ENCODE data around the gene WASF1. TPM values are rescaled to one million over a fixed set of nuclear protein-coding genes. Genes with fewer than 3 reads are reported as not detected.
A peak's percentile ranks its signal among the peaks of the same experiment; 100 is the strongest.

The WASF1 gene
- total and polyA plus RNA-seq, 2 experiments from 2014 or later: 27.4 to 30.5 TPM

GRCh38 chr6:110130362-110130761 lies 49.1 kb downstream of the WASF1 start:
- Histone ChIP-seq H2AFZ (no peak overlapping the region), H3K27ac (ENCODE audit: low read depth) (no peak overlapping the region), H3K79me2 (replicated peaks; ENCODE audit: insufficient read depth) (no peaks in the 10 kb centered on the region), H3K36me3 (ENCODE audit: insufficient read depth) (no peaks in the 10 kb centered on the region; the same call in 1 of the 2 replicates), H3K4me3 (no peak overlapping the region), H4K20me1 (replicated peaks; ENCODE audit: insufficient read depth) (no peaks in the 10 kb centered on the region), H3K27me3 (ENCODE audit: insufficient read depth) (no peaks in the 10 kb centered on the region), H3K4me1 (ENCODE audit: insufficient read depth) (no peaks in the 10 kb centered on the region), H3K9me2 (ENCODE audit: insufficient read depth) (no peaks in the 10 kb centered on the region), H3K4me2 (no peak overlapping the region), H3F3A (replicated peaks; ENCODE audit: low read depth) (no peaks in the 10 kb centered on the region)
- Mint-ChIP-seq H3K27me3 (ENCODE audit: insufficient read depth, low read depth, poor library complexity) (peaks cover 2% of the 10 kb centered on the region), H3K4me3 (no peak overlapping the region), H3K27ac (no peak overlapping the region), H3K9me3 (peaks cover 20% of the 10 kb centered on the region; the same call in 2 of the 3 replicates), H3K4me1 (peaks cover 11% of the 10 kb centered on the region; the same call in 2 of the 3 replicates), H3K36me3 (ENCODE audit: low read depth) (peaks cover 22% of the 10 kb centered on the region)
- ATAC-seq (no peak), DNase-seq (ENCODE audit: low spot score) (no peak)
- TF ChIP-seq ZNF114 (CRISPR knock-in tag; IDR thresholded peaks at IDR 0.05): no peak
- TF ChIP-seq REST (IDR thresholded peaks at IDR 0.05; ENCODE audit: unreplicated experiment): no peak

GRCh38 chr6:110128418-110128817 lies 51.1 kb downstream of the WASF1 start:
- Histone ChIP-seq H3K4me3 (no peak overlapping the region), H2AFZ (no peak overlapping the region), H3K79me2 (replicated peaks; ENCODE audit: insufficient read depth) (no peaks in the 10 kb centered on the region), H3K4me2 (no peak overlapping the region), H3K27ac (ENCODE audit: low read depth) (no peak overlapping the region), H3K9me2 (ENCODE audit: insufficient read depth) (no peaks in the 10 kb centered on the region), H4K20me1 (replicated peaks; ENCODE audit: insufficient read depth) (no peaks in the 10 kb centered on the region), H3K27me3 (ENCODE audit: insufficient read depth) (no peaks in the 10 kb centered on the region), H3F3A (replicated peaks; ENCODE audit: low read depth) (no peaks in the 10 kb centered on the region), H3K4me1 (ENCODE audit: insufficient read depth) (no peaks in the 10 kb centered on the region), H3K36me3 (ENCODE audit: insufficient read depth) (peaks cover 8% of the 10 kb centered on the region; the same call in 1 of the 2 replicates)
- Mint-ChIP-seq H3K9me3 (peaks cover 7% of the 10 kb centered on the region; the same call in 2 of the 3 replicates), H3K4me1 (peaks cover 11% of the 10 kb centered on the region; the same call in 2 of the 3 replicates), H3K36me3 (ENCODE audit: low read depth) (peaks cover 23% of the 10 kb centered on the region), H3K4me3 (no peak overlapping the region), H3K27me3 (ENCODE audit: insufficient read depth, low read depth, poor library complexity) (no peaks in the 10 kb centered on the region), H3K27ac (no peak overlapping the region; the same call in 1 of the 2 replicates)
- DNase-seq (ENCODE audit: low spot score): peak; percentile 12
- peak; percentile 54 for ATAC-seq
- no peak for TF ChIP-seq REST (IDR thresholded peaks at IDR 0.05; ENCODE audit: unreplicated experiment)
- TF ChIP-seq EZH2phosphoT487 (IDR thresholded peaks at IDR 0.05; ENCODE audit: unreplicated experiment): no peak
- no peak for TF ChIP-seq ZNF331 (CRISPR knock-in tag; IDR thresholded peaks at IDR 0.05; ENCODE audit: low read depth)
- no peak for TF ChIP-seq STAT1 (IDR thresholded peaks at IDR 0.05; ENCODE audit: unreplicated experiment)
- TF ChIP-seq CTCF (conservative IDR thresholded peaks at IDR 0.05; ENCODE audit: low read depth in 2 of 2): no peak
- no peak for TF ChIP-seq JUNB (IDR thresholded peaks at IDR 0.05; ENCODE audit: unreplicated experiment)

Measured in GM23338 (cell line).